Measurements from ENCODE around the gene MIB1. TPM values are rescaled to one million over a fixed set of nuclear protein-coding genes. Genes with fewer than 3 reads are reported as not detected.

The MIB1 gene
- polyA plus RNA-seq, 10 donors, result 21.6 to 54.3 (median 43.7) TPM

DNA sequence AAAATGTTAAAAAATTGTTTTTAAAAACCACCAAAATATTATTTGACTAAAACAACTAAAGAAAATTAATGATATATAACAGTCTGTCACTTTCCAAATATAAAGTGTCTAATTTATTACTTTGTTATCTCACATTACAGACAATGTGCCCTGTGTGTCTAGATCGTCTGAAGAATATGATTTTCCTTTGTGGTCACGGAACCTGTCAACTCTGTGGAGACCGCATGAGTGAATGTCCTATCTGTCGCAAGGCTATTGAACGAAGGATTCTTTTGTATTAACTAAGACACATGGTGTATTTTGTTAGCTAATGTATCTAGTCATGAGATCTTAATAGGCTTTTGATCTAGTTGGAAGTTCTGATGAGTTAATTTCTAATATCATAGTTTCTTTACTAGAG is 123.8 kb downstream of the MIB1 start:
- no peak for DNase-seq

DNA sequence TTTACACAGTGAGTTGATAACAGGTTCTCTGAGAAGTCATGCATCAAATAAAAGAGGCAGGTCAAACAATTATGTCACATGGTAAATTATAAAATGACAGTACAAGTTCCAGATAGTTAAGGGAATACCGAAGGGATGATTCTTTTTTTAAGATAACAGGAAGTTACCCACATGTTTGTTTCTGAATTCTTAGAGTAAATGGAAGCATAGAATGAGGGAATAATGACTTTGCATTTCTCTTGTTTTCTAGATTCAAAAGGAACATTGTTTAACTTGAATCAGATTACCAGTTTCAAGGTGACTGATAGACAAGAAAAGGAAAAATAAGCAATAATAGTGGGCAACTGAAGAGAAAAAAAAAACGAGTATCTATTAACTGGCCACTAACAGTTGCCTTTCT is 124.5 kb downstream of the MIB1 start:
- no peak for DNase-seq

DNA sequence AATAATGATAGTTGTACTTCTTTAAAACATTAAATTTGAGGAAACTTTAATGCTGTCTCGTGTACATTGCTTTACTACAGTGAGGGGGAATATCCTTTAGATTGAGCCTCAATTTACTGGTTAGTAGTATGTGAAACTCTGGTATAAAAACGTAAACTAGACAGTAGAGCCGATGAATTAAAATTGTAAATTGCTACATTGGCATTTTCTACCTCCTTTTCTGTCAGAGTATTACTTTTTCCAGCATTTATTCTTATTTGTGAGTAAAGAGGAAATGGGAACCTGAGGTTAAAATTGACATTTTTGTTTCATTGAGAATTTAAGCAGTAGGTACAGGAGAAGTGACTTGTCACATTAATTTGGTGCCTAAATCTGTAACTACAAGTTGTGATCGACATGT is 128.2 kb downstream of the MIB1 start:
- DNase-seq, result no peak

DNA sequence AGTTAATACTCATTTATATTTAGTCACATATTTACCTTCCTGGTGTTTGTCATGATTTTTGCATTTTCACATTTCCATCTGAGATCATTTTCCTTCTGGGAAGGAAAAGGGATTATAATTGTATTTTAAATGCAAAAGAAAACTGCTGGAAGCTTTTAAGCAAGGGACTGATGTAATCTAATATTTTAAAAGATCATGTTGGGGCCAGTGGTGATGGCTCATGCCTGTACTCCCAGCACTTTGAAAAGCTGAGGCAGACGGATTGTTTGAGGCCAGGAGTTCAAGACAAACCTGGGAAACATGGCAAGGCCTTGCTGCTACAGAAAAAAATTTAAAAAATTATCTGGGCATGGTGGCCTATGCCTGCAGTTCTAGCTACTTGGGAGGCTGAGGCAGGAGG is 149.0 kb downstream of the MIB1 start:
- DNase-seq, result no peak

GRCh38 chr18:21894619-21895367 is 154.2 kb downstream of the MIB1 start:
- no peak for DNase-seq

DNA sequence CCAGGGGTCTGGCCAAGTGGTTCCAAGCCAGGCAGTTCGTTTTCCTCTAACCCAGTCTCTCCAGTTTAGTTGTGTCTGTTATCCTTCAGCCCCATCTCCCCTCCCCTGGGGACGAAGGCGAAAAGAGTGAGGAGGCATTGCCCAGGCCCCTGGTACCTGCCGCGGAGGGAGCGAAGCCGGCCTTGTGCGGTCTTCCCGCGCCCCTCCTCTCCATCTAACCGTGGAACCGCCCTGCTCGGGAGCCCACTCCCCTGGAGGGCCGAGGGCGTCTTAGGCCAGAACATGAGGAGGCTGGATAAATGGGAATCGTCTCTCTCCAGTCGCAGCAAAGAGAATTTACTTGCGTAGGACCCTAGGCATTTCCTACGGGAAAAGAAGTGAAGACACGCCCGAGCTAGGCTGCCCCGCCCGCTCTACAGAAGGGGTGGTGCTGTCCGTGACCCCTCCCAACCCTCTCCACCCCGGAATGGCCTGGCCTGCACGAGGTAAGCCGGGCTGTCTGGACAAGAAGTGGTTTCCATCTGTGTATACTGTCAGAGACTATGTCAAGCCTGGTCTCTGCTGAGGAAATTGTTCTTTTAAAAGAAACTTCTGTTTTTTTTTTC is 156.2 kb downstream of the MIB1 start:
- DNase-seq, result no peak

- peak in 2 of 3 donors; percentile 26 to 46 for DNase-seq
These were observed 157.2 kb downstream of the MIB1 start for GRCh38 chr18:21897811-21898210.

DNA sequence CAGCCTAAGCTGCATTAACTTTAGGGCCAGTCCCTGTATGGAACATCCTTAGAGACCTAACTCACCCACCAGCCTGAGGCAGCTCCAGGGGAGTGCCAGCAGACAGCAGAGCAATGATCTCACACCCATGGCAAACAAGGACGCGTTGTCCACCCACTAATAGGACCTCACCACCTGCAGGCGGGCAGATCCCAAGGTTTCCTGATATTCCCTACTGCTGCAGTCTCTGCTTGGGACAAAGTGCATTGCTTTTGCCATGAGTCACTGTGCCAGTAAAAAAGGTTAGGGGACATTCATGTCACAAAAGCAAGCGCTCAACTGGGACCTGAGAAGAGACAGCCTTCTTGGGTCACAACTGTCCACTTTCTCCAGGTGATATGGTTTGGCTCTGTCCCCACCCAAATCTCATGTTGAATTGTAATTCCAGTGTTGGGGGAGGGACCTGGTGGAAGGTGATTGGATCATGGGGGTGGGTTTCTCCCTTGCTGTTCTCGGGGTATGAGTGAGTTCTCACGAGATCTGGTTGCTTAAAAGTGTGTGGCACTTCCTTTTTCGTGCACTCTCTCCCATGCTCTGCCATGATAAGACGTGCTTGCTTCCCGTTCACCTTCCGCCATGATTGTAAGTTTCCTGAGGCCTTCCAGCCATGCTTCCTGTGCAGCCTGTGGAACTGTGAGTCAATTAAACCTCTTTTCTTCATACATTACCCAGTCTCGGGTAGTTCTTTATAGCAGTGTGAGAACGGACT is 160.2 kb downstream of the MIB1 start:
- DNase-seq, result no peak

GRCh38 chr18:21901423-21901945 is 160.9 kb downstream of the MIB1 start:
- DNase-seq, result peak in 1 of 3 donors; percentile 57

DNA sequence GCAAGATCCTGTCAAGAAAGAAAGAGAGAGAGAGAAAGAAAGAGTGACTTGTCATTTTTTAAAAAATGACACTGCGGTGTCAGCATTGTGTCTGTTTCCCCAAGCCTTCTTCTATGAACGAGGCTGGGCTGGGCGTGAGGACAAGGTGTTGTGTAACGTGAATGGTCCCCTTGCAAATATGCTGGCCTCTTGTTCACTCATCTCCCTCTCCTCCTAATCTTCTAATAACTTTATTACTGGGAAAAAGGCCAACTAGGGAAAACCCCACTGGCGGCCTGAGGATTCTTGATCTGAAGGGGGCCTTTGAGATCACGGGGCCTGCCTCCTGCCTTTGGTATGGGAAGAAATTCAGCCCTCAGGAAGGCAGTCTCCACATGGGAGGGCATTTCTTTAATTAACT is 163.1 kb downstream of the MIB1 start:
- DNase-seq, result peak in 1 of 3 donors; percentile 27

- peak; percentile 17 to 78 (median 53) for DNase-seq
These were observed 164.3 kb downstream of the MIB1 start for GRCh38 chr18:21904856-21905255.

GRCh38 chr18:21907451-21907850 is 166.9 kb downstream of the MIB1 start:
- peak in 1 of 3 donors; percentile 16 for DNase-seq

DNA sequence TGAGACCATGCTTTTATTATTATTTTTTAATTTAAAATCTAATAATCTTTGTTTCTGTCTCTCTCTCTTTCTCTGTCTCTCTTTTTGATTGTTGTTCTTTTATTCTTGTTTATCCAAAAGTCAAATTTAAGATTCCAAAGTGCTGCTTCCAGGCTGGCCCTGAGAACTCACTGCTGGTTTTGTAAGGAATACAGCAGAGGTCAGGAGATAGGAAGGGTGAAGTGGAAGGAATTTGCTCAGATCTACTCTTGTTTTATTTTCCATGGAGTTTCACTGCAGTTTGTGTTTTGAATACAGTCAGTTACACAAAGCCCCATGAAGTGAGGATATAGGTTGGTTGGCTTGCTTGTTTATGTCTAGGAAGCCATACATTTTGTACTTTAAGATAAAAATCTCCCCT is 168.1 kb downstream of the MIB1 start:
- no peak for DNase-seq

DNA sequence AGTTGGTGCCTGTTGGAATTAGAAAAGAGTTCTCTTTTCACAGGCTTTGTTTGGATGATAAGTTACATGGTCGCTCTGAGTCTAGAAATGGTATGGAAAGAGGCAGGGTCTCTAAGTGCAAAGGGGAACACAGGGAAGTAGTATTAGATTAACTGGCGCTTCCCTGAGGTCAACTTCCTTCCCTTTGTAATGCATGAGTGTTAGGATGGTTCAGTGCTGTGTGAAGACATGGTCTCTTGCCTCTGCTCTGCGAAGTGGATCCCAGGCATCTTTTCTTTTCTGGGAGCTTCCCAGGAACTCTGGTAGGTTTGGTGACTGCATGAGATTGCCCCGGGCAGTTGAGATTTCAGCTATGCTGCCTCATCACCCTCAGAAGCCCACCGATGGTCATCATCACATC is 170.3 kb downstream of the MIB1 start:
- DNase-seq, result no peak

DNA sequence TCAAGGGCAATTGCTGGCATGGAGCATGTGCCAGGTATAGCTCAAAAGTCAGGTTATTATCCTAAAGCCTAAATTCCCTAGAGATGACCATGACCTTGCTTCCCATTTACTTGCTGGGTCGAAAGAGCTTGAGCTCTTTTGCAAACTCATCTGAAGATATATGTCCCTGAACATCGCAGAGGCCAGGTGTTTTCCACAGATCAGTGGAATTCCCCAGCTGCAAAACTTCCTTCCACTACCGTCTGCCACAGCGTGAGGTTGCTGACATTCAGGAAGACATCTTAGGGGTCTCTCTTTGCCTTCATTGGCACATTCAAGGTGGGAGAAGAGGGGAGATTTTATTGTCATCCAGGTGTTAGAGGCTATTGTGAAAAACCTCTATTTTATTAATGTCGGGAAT is 171.0 kb downstream of the MIB1 start:
- DNase-seq, result no peak

- DNase-seq, result no peak
These were observed 172.0 kb downstream of the MIB1 start for GRCh38 chr18:21912339-21913239.

DNA sequence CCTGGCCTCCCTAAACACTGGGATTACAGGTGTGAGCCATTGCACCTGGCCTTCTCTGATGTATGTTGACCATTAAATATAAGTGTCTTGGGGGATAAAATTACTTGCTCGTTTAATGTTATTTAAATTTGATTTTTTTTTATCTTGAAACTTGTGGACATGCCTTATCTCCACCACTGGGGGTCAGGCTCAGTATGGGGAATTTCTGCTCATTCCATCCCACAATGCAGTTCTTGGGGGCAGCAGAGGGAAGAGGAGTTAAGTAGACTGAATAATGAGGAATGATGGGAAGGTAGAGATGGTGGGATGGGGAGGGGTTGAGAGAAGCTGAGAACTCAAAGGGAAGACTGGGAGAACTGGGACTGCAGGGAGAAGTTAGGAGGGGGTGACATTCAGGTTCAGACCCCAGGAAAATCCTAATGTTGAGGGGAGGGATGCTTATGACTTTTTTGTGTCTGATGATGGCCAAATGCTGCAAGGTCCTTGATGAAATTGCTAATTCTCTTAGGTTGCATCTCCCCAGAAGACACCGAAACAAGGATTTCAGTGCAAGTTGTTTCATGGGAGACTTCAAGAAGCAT is 174.2 kb downstream of the MIB1 start:
- peak in 2 of 3 donors; percentile 7 to 37 for DNase-seq

DNA sequence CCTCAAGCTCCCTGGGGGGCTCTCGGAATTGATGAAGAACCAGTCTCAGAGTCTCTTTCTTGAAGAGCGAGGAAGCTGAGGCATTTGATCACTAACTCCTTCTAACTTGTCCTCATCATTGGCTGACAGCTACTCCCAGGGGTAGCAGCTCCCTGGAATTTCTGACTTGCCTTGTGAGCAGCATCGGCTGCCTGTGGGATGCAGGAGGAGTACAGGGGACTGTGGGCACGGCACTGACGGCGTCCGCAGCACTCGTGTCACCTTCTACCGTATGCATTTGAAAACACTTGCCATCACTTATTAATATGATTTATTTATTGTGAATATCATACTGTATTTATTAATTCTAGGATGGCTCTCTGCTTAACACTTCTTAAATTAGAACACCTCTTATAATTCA is 175.0 kb downstream of the MIB1 start:
- DNase-seq, result no peak

- DNase-seq, result no peak
These were observed 176.0 kb downstream of the MIB1 start for GRCh38 chr18:21916594-21916993.

DNA sequence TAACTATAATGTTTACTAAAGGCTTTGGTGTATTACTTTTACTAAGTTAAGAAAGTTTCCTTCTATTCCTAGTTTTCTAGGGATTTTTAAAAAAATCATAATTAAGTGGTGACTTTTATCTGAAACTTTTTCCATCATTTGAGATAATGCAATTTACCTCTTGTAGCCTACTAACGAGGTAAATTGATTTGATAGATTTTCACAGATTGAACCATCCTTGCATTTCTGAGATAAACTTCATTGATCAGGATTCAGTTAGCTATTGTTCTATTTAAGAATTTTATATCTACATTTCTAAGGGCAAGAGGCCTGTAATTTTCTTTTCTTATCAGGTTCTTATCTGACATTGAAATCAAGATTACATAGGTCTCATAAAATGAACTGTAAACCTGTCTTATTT is 178.1 kb downstream of the MIB1 start:
- DNase-seq, result no peak
